Measurements from ENCODE around the gene SLC49A3.
"Not testable (repeated sequence)": the region's sequence is repeated elsewhere in the genome, so short reads cannot be mapped to it uniquely, and the experiment has no call there.

Gene SLC49A3

DNA sequence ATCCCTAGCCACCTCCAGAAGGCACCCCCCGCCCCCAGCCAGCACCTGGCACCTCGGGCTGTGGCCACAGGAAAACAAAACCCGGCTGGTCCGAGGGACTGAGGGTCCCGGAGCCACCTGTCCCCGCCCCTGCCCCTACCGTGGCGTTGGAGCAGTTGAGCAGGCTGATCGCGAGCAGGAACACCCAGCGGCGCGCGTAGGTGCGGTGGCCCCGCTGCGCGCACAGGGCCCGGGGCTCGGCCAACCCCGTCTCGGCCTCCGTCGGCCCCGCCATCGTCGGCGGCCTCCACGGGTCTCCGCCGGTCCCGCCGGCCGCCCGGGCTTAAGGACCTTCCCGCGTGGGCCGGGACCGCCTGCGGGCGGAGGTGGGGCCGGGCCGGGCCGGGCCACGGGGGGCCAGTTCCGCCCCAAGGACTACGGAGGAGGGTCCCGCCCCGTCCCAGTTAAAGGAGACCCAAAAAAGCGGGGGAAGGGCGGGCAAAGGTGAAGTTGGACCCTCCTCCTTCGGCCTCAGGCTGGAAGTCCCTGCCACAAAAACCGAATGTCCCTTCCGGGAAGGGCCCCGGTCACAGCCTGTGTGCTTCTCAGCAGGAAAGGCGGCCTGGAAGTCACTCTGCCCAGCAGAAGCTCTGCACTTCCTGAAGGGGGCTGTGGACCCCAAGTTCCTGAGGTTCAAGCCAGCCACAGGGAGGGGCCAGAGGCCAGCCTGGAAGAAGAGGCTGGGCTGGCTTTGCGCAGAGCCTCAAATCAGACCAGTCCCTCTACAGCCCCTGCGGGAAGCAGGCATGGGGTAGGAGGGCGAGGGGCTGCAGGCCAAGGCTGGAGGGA, at the start of gene SLC49A3:
SLC49A3 (minus strand) TSS at position 298 of the 828 bp plus-strand sequence; CDS start at position 274, 24 bp downstream.
- no peak for DNase-seq (ENCODE audit: low read depth in 4 of 4, low spot score in 1 of 4)

GRCh38 chr4:736561-736960, 47.6 kb upstream of the SLC49A3 start:
- DNase-seq (ENCODE audit: low read depth in 4 of 4, low spot score in 1 of 4) = not testable (repeated sequence)

GRCh38 chr4:735583-735982, 46.6 kb upstream of the SLC49A3 start:
- DNase-seq (ENCODE audit: low read depth in 4 of 4, low spot score in 1 of 4) = no peak

- no peak for DNase-seq (ENCODE audit: low read depth in 4 of 4, low spot score in 1 of 4)
These were observed 46.0 kb upstream of the SLC49A3 start for GRCh38 chr4:734951-735350.

DNA sequence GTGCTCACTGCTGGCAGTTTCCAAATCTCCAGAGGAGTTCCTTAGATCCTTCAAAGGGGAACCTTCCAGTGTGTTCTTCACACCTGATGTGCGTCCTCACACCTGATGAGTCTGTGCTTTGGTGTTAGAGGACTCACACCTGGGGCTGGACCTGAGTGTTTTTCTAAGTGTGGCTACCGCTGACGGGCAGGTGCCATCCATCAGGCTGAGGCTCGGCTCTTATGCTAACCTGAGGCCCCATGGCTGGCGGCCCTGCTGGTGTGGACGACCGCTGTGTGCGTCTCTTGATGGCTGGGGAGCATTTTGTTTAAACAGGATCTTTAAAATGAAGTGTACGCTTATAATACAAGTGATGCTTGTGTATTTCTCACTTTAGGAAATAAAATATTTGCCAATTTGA, 45.1 kb upstream of the SLC49A3 start:
- no peak for DNase-seq (ENCODE audit: low read depth in 4 of 4, low spot score in 1 of 4)

DNA sequence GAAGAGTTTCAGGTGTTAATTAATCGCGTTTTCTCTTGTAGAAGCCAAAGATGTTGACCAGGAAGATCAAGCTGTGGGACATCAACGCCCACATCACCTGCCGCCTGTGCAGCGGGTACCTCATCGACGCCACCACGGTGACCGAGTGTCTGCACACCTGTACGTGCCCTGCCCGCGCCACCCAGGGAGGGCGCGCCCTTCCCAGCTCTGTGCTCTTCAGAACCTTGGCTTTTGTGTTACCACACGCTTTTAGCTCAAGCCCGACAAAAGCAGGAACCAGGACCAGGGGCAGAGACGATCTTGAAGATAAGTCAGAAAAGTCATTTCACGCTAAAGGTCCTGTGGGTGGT, 44.7 kb upstream of the SLC49A3 start:
- no peak for DNase-seq (ENCODE audit: low read depth in 4 of 4, low spot score in 1 of 4)

- no peak for DNase-seq (ENCODE audit: low read depth in 4 of 4, low spot score in 1 of 4)
These were observed 44.1 kb upstream of the SLC49A3 start for GRCh38 chr4:732911-733630.

GRCh38 chr4:732486-732885, 43.5 kb upstream of the SLC49A3 start:
- DNase-seq (ENCODE audit: low read depth in 4 of 4, low spot score in 1 of 4) = no peak

- DNase-seq (ENCODE audit: low read depth in 4 of 4, low spot score in 1 of 4) = not testable (repeated sequence)
These were observed 43.0 kb upstream of the SLC49A3 start for GRCh38 chr4:731954-732353.

DNA sequence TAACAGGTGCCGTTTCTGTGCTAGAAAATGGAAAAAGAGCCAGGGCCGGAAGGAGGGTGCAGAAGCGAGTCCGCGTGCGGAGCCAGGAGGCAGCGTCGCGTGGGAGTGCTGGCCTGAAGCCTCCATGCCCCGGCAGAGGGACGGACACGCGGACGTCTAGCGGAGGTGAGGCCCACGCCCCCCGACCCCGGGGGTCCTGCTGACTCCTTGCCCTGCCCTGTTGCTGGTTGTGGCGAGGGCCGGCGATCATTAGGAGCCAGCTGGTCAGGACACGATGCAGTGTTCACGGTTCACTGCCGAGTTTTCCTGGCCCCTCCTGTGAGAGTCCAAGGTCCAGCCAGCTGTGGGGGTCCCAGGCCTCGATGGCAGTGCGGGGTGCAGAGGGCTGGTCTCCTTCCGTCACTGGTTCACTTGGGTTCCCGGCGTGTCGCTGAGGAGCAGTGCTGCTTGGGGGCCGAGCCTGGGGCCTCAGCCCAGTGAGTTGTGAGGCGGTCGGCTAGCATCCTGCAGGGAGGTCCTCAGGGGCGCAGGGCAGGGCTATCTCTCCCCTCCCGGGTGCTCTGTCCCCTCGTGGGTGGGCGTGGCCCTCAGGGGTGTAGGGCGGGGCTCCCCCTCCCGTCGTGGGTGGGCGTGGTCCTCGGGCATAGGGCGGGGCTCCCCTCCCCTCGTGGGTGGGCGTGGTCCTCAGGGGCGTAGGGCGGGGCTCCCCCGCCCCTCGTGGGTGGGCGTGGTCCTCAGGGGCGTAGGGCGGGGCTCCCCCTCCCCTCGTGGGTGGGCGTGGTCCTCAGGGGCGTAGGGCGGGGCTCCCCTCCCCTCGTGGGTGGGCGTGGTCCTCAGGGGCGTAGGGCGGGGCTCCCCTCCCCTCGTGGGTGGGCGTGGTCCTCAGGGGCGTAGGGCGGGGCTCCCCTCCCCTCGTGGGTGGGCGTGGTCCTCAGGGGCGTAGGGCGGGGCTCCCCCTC, 42.3 kb upstream of the SLC49A3 start:
- not testable (repeated sequence) for DNase-seq (ENCODE audit: low read depth in 4 of 4, low spot score in 1 of 4)

DNA sequence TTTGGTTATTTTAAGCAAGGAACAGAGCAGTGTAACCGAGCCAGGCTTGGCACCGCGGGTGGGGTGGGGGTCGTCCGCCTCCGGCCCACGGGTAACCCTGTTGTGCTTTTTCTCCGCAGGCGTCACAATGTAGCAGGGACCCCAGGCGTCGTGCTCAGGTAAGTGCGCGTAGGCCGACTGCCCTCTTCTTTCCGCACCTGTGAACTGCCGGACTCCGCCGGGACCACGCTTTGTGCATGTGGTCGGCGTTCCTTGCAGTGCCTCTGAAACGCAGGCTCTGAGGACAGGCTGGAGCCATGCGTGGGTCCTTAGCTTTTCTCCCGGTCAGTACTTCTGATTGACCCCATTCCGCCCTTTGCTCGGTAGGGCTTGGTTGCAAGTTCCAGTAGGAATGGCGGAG, 41.6 kb upstream of the SLC49A3 start:
- DNase-seq (ENCODE audit: low read depth in 4 of 4, low spot score in 1 of 4) = no peak

DNA sequence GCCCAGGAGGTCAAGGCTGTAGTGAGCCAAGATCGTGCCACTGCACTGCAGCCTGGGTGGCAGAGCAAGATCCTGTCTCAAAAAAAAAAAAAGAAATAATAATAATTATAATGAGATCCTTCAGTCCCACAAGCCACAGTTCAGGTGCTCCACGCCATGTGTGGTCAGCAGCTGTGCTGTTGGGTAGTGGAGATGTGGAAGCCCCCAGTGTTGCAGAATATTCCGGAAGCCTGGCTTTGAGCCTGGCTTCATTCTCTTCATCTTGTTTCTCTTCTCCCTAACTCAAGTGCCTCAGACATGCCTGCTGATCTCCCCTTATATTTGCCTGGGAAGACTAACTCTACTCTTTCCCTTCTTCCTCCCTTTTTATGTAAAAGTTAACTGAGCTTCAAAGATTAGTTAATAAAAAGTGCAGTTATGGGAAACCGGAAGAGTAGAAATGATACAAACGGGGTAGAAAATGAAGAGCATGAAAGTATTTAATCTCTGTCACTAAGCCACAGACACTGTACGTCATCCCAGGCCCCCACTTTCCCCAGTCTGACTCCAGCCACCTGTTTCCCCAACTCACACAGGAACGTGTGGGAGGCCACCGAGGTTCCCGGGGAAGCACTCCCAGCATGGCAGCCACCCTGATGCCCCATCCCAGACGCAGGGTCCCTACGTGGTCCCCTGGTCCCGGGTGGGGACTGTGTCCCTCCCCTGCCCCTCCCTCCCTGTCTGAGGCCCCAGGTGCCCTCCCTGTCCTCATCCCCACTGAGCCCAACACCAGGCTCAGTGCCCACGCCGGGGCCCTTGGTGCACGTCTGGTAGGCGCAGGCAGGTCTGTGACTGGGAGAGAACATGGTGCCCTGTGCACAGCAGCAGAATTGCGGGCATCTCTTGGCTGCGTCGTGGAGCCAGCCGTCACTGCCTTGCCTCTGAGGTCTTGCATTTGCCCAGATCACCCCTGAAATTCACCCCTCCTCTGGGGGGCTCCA, 40.7 kb upstream of the SLC49A3 start:
- no peak for DNase-seq (ENCODE audit: low read depth in 4 of 4, low spot score in 1 of 4)

DNA sequence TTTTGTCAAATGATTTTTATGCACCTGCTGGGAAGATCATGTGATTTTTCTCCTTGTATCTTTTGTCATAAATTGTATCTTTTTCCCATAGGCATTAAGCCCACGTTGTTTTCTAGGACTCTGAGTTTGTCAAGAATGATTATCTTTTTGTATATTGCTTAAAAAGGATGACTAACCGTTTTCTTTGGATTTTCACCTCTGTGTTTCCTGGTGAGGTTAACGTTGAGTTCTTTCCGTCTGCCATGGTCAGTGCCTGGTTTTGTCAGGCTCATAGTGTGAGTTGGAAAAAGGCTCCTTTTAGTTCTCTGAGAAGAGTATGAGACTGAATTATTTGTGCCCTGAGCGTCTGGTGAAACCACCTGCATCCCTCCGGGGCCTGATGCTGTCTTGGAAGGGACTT, 38.6 kb upstream of the SLC49A3 start:
- no peak for DNase-seq (ENCODE audit: low read depth in 4 of 4, low spot score in 1 of 4)

GRCh38 chr4:726838-727237, 37.9 kb upstream of the SLC49A3 start:
- DNase-seq (ENCODE audit: low read depth in 4 of 4, low spot score in 1 of 4) = no peak

DNA sequence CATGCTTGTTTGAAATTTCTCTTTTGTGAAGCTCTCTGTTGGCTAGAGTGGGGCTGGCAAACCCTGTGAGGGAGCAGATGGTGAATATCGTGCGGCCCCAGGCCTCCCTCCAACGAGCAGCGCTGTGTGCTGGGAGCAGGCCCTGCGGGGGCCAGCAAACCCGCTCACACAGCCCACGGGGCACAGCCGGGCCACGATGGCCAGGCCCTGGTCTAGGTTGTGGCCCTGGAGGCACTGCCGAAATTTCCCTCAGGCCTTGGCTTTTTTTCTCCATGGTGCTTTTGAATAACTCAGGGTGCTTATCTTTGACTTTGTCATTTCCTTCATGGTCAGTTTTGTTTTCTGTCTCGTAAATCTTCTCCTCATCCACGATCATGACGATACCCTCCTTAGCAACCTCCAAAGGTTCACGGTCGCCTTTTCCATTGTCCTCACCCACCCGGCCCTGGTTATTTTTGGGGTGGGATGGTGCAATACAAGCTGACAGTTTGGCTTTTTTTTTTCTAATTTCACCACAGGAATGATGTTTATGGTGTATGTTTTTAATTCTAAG, 37.4 kb upstream of the SLC49A3 start:
- no peak for DNase-seq (ENCODE audit: low read depth in 4 of 4, low spot score in 1 of 4)

- DNase-seq (ENCODE audit: low read depth in 4 of 4, low spot score in 1 of 4) = no peak
These were observed 36.7 kb upstream of the SLC49A3 start for GRCh38 chr4:725391-726234.

DNA sequence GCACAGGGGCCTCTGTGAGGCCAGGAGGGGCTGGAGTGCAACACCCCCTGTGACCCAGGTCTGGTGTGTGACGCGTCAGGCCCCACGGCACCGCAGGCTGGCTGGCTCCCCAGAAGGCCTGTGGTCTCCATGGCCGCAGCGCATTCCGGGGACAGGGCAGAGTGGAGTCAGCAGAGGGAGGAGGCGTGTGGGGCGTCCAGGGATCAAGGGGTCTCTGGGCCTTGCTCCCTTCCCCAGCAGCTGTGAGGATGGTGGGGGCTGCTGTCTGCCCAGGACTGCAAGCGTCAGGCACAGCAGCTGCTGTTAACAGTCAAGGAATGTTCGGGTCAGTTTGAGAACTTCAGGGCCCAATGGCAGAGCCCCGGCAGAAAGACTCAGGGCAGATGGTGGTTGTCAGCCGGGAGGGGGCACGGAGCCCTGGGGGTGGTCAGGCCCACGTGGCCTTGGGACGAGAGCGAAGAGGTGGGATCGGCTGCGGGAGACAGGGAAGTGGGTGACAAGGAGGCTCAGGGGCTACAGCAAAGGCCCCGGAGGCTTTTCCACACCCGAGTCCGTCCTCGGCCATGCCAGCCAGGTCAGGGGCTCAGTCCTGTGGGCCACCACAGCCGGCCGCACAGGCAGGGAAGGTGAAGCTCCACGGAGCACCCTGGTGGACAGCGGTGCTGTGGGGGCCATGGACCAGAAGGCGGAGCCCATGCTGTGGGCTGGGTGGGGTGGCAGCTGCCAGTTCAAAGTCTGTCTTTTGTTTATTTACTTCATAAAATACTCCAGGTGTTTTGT, 35.0 kb upstream of the SLC49A3 start:
- no peak for DNase-seq (ENCODE audit: low read depth in 4 of 4, low spot score in 1 of 4)

- no peak for DNase-seq (ENCODE audit: low read depth in 4 of 4, low spot score in 1 of 4)
These were observed 34.0 kb upstream of the SLC49A3 start for GRCh38 chr4:722851-723360.

Data from stimulated activated CD4-positive, alpha-beta T cell treated with anti-CD3 and anti-CD28 coated beads, Interleukin-1b, Interleukin-23, amount 100 ng/mL, for 24 hours (primary cell).